Measurements from ENCODE around the gene HCFC1R1. TPM values are rescaled to one million over a fixed set of nuclear protein-coding genes. Genes with fewer than 3 reads are reported as not detected.

The HCFC1R1 gene
- total and polyA plus RNA-seq, 8 donors: 25.1 to 66.6 (median 32.8) TPM

- Histone ChIP-seq H3K27me3 (peaks cover 8 to 13% of the 10 kb centered on the region in 2 donors), H3K27ac (peak overlapping the region; percentile 94 to 97), H3K4me1 (peaks cover 35 to 62% of the 10 kb centered on the region in 2 donors), H3K36me3 (peaks cover 0 to 26% of the 10 kb centered on the region in 2 donors), H3K9me3 (no peaks in the 10 kb centered on the region), H3K4me3 (peak overlapping the region; percentile 61 to 83)
- TF ChIP-seq CTCF (IDR thresholded peaks at IDR 0.05): no peak
- intact Hi-C loops (cut with DNase I): no loop called here
- ATAC-seq (no peak), DNase-seq (no peak)
These were observed 893 bp downstream of the HCFC1R1 start for GRCh38 chr16:3022684-3023414.

GRCh38 chr16:3022208-3022683 lies 1.5 kb downstream of the HCFC1R1 start:
- Histone ChIP-seq H3K4me1 (peaks cover 35 to 61% of the 10 kb centered on the region in 2 donors), H3K27me3 (peaks cover 9 to 19% of the 10 kb centered on the region in 2 donors), H3K36me3 (peaks cover 0 to 23% of the 10 kb centered on the region in 2 donors), H3K9me3 (no peaks in the 10 kb centered on the region), H3K27ac (peak overlapping the region; percentile 94 to 97), H3K4me3 (peak overlapping the region; percentile 79 to 83)
- no peak for TF ChIP-seq CTCF (IDR thresholded peaks at IDR 0.05)
- DNase-seq (peak in 3 of 4 donors; percentile 79 to 96 (median 92)), ATAC-seq (peak; percentile 57)
- intact Hi-C loops (cut with DNase I): no loop called here

GRCh38 chr16:3021449-3022207 lies 2.1 kb downstream of the HCFC1R1 start:
- intact Hi-C loops (cut with DNase I): no loop called here
- H3K9me3 ChIP-seq: no peaks in the 10 kb centered on the region
- ATAC-seq (peak; percentile 64), DNase-seq (peak in 2 of 4 donors; percentile 67 to 91)
- peaks cover 35 to 61% of the 10 kb centered on the region in 2 donors for H3K4me1 ChIP-seq
- H3K27me3 ChIP-seq: peaks cover 9 to 24% of the 10 kb centered on the region in 2 donors
- peak overlapping the region; percentile 79 to 83 for H3K4me3 ChIP-seq
- peak overlapping the region; percentile 94 to 97 for H3K27ac ChIP-seq
- H3K36me3 ChIP-seq: peaks cover 0 to 17% of the 10 kb centered on the region in 2 donors
- TF ChIP-seq CTCF (IDR thresholded peaks at IDR 0.05): peak in 1 of 2 donors; percentile 30

GRCh38 chr16:3020604-3021448 lies 2.9 kb downstream of the HCFC1R1 start:
- intact Hi-C loops (cut with DNase I): no loop called here
- peaks cover 9 to 27% of the 10 kb centered on the region in 2 donors for H3K27me3 ChIP-seq
- peak; percentile 57 for ATAC-seq
- H3K36me3 ChIP-seq: peaks cover 0 to 9% of the 10 kb centered on the region in 2 donors
- peak overlapping the region; percentile 94 to 97 for H3K27ac ChIP-seq
- peak in 1 of 2 donors; percentile 5 for TF ChIP-seq CTCF (IDR thresholded peaks at IDR 0.05)
- peak in 3 of 4 donors; percentile 75 to 94 (median 84) for DNase-seq
- no peaks in the 10 kb centered on the region for H3K9me3 ChIP-seq
- peak overlapping the region; percentile 79 to 83 for H3K4me3 ChIP-seq
- H3K4me1 ChIP-seq: peaks cover 35 to 61% of the 10 kb centered on the region in 2 donors

All from left lung (tissue), 10 donors.